Colonic mucosa (tissue), 4 donors: ENCODE results near the gene NIPBL. TPM values are rescaled to one million over a fixed set of nuclear protein-coding genes. Genes with fewer than 3 reads are reported as not detected.

ENCODE experiments used
- DNase-seq: peaks from one replicate; pipeline ENCODE4 v3.0.0-alpha.2; 2020
- H3K27ac ChIP-seq: fragments of 200-600 bp; one replicate; pipeline ENCODE4 v1.8.0; 2021
- H3K27me3 ChIP-seq: fragments of 200-600 bp; one replicate; pipeline ENCODE4 v1.8.0; 2021
- H3K36me3 ChIP-seq: fragments of 200-600 bp; one replicate; pipeline ENCODE4 v1.8.0; 2021
- H3K4me1 ChIP-seq: fragments of 200-600 bp; one replicate; pipeline ENCODE4 v1.8.0; 2021; ENCODE audit warnings: mild to moderate bottlenecking
- H3K4me3 ChIP-seq: fragments of 200-600 bp; one replicate; pipeline ENCODE4 v1.8.0; 2021
- H3K9ac ChIP-seq, 2 donors: one replicate each; pipeline ENCODE4 v1.7.0; 2013; ENCODE audit warnings: control low read depth in 2 of 2, low read depth in 2 of 2, low read length in 2 of 2
- H3K9me3 ChIP-seq: fragments of 200-600 bp; one replicate; pipeline ENCODE4 v1.8.0; 2021
- CTCF ChIP-seq: fragments of 200-600 bp; IDR thresholded peaks from one replicate; pipeline ENCODE4 v1.8.0; 2022; ENCODE audit warnings: antibody characterized with exemption, mild to moderate bottlenecking
- intact Hi-C: fragments of 100-400 bp; cut with DNase I; formaldehyde crosslinking; loops from one replicate; pipeline ENCODE4 v1.14.1; 2022
- total RNA-seq, 2 donors: library from RNA; stranded (reverse); fragmentation: NEBNext Ultra II Directional in 1 of 2; extraction: Animal tissue kit (Norgen Biotek cat#: 25700) in 1 of 2; gene quantifications; one replicate each; pipeline ENCODE4 v1.2.1, GENCODE V29; 2021
- donor health status: healthy.
- donor health status: DM: no; HTN: no; CAD: no.
- donor health status: DM: no; HTN: no; CAD: no.

Gene NIPBL
- total RNA-seq, 2 donors from 2014 or later, result 47.6 to 59.2 TPM

GRCh38 chr5:36934740-36935356, 58.3 kb downstream of the NIPBL start:
- Histone ChIP-seq H3K4me3 (no peak overlapping the region), H3K27ac (no peak overlapping the region), H3K27me3 (no peaks in the 10 kb centered on the region), H3K36me3 (no peaks in the 10 kb centered on the region), H3K4me1 (no peaks in the 10 kb centered on the region), H3K9ac (no peak overlapping the region), H3K9me3 (no peaks in the 10 kb centered on the region)
- no peak for TF ChIP-seq CTCF
- DNase-seq, result no peak
- intact Hi-C loops, result no loop called here

- Histone ChIP-seq H3K36me3 (no peaks in the 10 kb centered on the region), H3K27ac (no peak overlapping the region), H3K4me1 (no peaks in the 10 kb centered on the region), H3K4me3 (no peak overlapping the region), H3K27me3 (no peaks in the 10 kb centered on the region), H3K9me3 (no peaks in the 10 kb centered on the region), H3K9ac (no peak overlapping the region)
- no peak for TF ChIP-seq CTCF
- DNase-seq, result no peak
- intact Hi-C loops, result no loop called here
These were observed 59.2 kb downstream of the NIPBL start for GRCh38 chr5:36935805-36936204.

- no peak overlapping the region for H3K4me3 ChIP-seq
- intact Hi-C loops, result no loop called here
- TF ChIP-seq CTCF, result no peak
- no peak overlapping the region for H3K27ac ChIP-seq
- no peak overlapping the region for H3K9ac ChIP-seq
- no peaks in the 10 kb centered on the region for H3K9me3 ChIP-seq
- H3K27me3 ChIP-seq, result no peaks in the 10 kb centered on the region
- no peaks in the 10 kb centered on the region for H3K4me1 ChIP-seq
- no peaks in the 10 kb centered on the region for H3K36me3 ChIP-seq
- no peak for DNase-seq
These were observed 59.7 kb downstream of the NIPBL start for GRCh38 chr5:36936309-36936708.

DNA sequence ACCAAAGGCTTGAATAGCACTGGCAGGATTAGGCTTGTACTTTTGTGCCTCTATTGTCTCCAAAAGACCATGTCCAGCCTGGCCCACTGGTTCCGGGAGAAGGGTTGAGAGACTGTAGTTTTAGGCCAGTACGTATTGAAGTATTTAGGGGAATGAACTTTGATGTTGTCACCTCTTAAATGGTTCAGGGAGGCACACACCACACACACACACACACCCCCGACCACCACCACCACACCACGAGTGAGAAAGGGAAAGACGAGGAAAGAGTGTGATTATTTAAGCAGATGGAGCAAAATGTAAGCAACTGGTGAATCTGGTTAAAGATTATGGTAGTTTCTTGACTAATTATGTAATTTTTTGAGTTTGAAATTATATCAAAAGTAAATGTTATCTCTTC, 61.6 kb downstream of the NIPBL start:
- intact Hi-C loops, result no loop called here
- Histone ChIP-seq H3K9me3 (no peaks in the 10 kb centered on the region), H3K4me1 (no peaks in the 10 kb centered on the region), H3K27ac (no peak overlapping the region), H3K9ac (no peak overlapping the region), H3K27me3 (no peaks in the 10 kb centered on the region), H3K4me3 (no peak overlapping the region), H3K36me3 (no peaks in the 10 kb centered on the region)
- TF ChIP-seq CTCF, result no peak
- DNase-seq, result no peak

GRCh38 chr5:36939969-36940858, 63.6 kb downstream of the NIPBL start:
- Histone ChIP-seq H3K9ac (no peak overlapping the region), H3K27ac (no peak overlapping the region), H3K4me3 (no peak overlapping the region), H3K36me3 (no peaks in the 10 kb centered on the region), H3K9me3 (no peaks in the 10 kb centered on the region), H3K27me3 (no peaks in the 10 kb centered on the region), H3K4me1 (no peaks in the 10 kb centered on the region)
- TF ChIP-seq CTCF, result no peak
- no peak for DNase-seq
- intact Hi-C loops, result loop anchor here (5.0 to 10.0 kb wide), 2 partner anchors 58 to 205 kb away; no protein-coding TSS in a partner anchor
